Measurements from ENCODE around the gene FLNB.

DNA sequence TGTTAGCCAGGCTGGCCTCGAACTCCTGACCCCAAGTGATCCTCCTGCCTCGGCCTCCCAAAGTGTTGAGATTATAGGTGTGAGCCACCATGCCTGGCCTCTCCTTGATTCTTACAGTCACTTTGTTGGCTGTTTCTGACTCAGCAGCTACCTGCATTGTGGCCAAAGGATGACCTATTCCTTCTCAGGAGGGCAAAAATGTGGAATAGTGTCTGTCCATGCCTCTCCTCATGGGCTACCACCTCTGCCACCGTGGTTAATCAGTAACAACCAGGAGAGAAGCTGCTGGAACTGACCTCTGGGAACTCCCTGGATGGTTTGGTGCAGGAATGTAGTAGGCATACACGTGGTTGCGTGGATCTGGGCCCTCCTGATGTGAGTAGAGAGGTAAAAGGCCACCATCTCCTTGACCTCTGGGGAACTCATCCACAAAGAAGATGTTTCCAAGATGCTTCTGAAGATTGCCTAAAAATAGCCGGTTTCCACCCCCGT lies 63.3 kb downstream of the FLNB start:
- no peak for TF ChIP-seq EZH2 (IDR thresholded peaks at IDR 0.05; ENCODE audit: insufficient read depth, poor library complexity, severe bottlenecking)
- TF ChIP-seq EZH2phosphoT487 (IDR thresholded peaks at IDR 0.05; ENCODE audit: insufficient read depth, low read depth) = no peak

Data from GM23248 (cell line).